ENCODE results near the gene VPS41.

GRCh38 chr7:38889079-38889478 lies 19.9 kb downstream of the VPS41 start:
- no peak for TF ChIP-seq POLR2A (IDR thresholded peaks at IDR 0.05)
- TF ChIP-seq, protein P1, sequence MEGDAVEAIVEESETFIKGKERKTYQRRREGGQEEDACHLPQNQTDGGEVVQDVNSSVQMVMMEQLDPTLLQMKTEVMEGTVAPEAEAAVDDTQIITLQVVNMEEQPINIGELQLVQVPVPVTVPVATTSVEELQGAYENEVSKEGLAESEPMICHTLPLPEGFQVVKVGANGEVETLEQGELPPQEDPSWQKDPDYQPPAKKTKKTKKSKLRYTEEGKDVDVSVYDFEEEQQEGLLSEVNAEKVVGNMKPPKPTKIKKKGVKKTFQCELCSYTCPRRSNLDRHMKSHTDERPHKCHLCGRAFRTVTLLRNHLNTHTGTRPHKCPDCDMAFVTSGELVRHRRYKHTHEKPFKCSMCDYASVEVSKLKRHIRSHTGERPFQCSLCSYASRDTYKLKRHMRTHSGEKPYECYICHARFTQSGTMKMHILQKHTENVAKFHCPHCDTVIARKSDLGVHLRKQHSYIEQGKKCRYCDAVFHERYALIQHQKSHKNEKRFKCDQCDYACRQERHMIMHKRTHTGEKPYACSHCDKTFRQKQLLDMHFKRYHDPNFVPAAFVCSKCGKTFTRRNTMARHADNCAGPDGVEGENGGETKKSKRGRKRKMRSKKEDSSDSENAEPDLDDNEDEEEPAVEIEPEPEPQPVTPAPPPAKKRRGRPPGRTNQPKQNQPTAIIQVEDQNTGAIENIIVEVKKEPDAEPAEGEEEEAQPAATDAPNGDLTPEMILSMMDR (IDR thresholded peaks at IDR 0.05) = no peak
